IMR-90 (cell line): ENCODE results near the gene ST7.
A peak's percentile ranks its signal among the peaks of the same experiment; 100 is the strongest.

Experiments used
- CTCF ChIP-seq: conservative IDR thresholded peaks from 2 replicates; pipeline ENCODE4 v1.5.1; 2012; ENCODE audit warnings: mild to moderate bottlenecking, low read depth, low read length, improper control_type of control experiment
- POLR2A ChIP-seq: IDR thresholded peaks from 2 replicates; pipeline ENCODE4 v1.6.1; 2012; ENCODE audit warnings: mild to moderate bottlenecking, low read depth, low read length

- TF ChIP-seq POLR2A (no peak), CTCF (0 out of 2 replicates have a peak, but pooled peaks have one; percentile 6)
These were observed 82.2 kb downstream of the ST7 start for GRCh38 chr7:117035465-117035862.
